ENCODE data around the gene AFF4. TPM values are rescaled to one million over a fixed set of nuclear protein-coding genes. Genes with fewer than 3 reads are reported as not detected.

AFF4 gene
- total and polyA plus RNA-seq, 12 donors: 9.7 to 158 (median 83.0) TPM

DNA sequence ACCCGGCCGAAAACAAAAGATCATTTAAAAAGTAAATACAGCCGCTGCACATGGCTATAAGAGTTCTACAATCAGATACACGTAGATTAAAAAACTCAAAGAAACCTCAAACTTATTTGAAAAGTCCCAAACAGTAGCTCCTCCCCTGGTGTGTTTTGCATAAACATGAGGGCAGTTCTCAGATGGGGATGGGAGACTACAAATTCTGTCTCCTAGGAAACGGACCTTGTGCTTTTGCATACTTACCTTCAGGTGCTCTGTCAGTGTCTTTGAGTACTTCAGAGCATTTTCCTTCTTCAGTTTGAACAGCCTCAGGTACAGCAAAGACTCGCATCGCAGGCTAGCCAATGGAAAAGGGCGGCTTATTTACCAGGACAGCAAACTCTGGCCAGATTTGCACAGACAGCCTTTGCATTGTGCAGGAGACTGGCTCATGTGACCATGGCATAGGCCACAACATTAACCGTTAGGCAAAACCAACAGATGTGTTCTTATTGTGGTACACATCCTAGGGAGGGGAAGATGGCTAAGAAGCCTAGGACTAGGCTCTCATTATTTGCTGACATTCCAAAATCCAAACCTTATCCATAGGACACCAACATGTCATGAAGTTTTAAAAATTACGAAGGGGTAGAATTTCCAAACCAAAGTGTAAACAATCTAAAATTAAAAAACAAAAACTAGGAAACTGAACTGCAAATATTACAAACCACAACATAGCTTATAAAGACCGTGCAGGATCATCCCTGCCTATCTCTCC is 77.2 kb downstream of the AFF4 start:
- Histone ChIP-seq H3K4me3 (no peak overlapping the region), H3K36me3 (replicated peaks in 1 of 2) (peaks cover 0 to 92% of the 10 kb centered on the region in 2 donors), H3K9me3 (replicated peaks in 1 of 3) (no peaks in the 10 kb centered on the region), H3K27ac (peak overlapping the region in 1 of 5 donors; percentile 4), H3K4me1 (replicated peaks in 1 of 2) (peaks cover 0 to 18% of the 10 kb centered on the region in 2 donors), H3K27me3 (no peaks in the 10 kb centered on the region)
- TF ChIP-seq, protein P1, sequence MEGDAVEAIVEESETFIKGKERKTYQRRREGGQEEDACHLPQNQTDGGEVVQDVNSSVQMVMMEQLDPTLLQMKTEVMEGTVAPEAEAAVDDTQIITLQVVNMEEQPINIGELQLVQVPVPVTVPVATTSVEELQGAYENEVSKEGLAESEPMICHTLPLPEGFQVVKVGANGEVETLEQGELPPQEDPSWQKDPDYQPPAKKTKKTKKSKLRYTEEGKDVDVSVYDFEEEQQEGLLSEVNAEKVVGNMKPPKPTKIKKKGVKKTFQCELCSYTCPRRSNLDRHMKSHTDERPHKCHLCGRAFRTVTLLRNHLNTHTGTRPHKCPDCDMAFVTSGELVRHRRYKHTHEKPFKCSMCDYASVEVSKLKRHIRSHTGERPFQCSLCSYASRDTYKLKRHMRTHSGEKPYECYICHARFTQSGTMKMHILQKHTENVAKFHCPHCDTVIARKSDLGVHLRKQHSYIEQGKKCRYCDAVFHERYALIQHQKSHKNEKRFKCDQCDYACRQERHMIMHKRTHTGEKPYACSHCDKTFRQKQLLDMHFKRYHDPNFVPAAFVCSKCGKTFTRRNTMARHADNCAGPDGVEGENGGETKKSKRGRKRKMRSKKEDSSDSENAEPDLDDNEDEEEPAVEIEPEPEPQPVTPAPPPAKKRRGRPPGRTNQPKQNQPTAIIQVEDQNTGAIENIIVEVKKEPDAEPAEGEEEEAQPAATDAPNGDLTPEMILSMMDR (IDR thresholded peaks at IDR 0.05): no peak
- TF ChIP-seq POLR2A (IDR thresholded peaks at IDR 0.05): no peak
- DNase-seq: no peak
- 91 to 93% (median 92%) methylated on average over 11 of the region's 11 CpGs for WGBS, 4 donors
- intact Hi-C loops (cut with DNase I): no loop called here

GRCh38 chr5:132884548-132884947 is 78.9 kb downstream of the AFF4 start:
- H3K27me3 ChIP-seq: no peaks in the 10 kb centered on the region
- no peak overlapping the region for H3K4me3 ChIP-seq
- 42 to 52% (median 50%) methylated on average over 2 of the region's 2 CpGs for WGBS, 4 donors
- H3K9me3 ChIP-seq (replicated peaks in 1 of 3): no peaks in the 10 kb centered on the region
- H3K4me1 ChIP-seq (replicated peaks in 1 of 2): peaks cover 0 to 13% of the 10 kb centered on the region in 2 donors
- DNase-seq: no peak
- intact Hi-C loops (cut with DNase I): no loop called here
- H3K27ac ChIP-seq: no peak overlapping the region
- peaks cover 0 to 94% of the 10 kb centered on the region in 2 donors for H3K36me3 ChIP-seq (replicated peaks in 1 of 2)
- TF ChIP-seq, protein P1 (IDR thresholded peaks at IDR 0.05): no peak
- TF ChIP-seq POLR2A (IDR thresholded peaks at IDR 0.05): no peak

DNA sequence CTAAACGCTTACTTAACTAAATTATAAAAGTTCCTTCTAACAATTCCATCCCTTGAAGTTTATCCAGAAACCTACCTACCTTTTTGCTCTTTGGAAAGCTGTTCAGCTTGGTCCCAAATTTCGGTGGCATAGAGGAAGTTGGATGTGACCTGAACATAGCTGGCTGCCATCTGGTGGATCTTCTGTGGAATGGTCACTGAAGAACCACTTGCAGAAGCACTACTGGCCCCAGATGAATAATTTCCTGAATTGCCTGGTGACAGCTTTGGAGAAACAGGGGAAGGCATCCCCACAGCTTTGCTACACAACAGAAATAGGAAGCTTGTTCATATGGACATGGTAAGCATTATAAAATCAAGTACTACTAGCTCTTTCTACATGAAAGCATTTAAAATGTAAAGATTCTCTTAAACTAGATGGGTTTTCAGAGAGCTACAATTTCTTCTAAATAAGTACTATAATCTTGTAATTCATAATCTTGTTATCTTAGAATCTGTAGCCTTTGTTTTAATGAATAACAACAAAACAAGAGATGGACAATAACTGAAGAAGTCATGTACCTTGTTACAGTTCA is 80.1 kb downstream of the AFF4 start:
- peaks cover 0 to 13% of the 10 kb centered on the region in 2 donors for H3K4me1 ChIP-seq (replicated peaks in 1 of 2)
- H3K27me3 ChIP-seq: no peaks in the 10 kb centered on the region
- intact Hi-C loops (cut with DNase I): no loop called here
- peaks cover 0 to 90% of the 10 kb centered on the region in 2 donors for H3K36me3 ChIP-seq (replicated peaks in 1 of 2)
- H3K4me3 ChIP-seq: no peak overlapping the region
- H3K9me3 ChIP-seq (replicated peaks in 1 of 3): no peaks in the 10 kb centered on the region
- peak; percentile 40 to 81 (median 69) for DNase-seq
- 24 to 33% (median 26%) methylated on average over 2 of the region's 2 CpGs for WGBS, 4 donors
- TF ChIP-seq, protein P1 (IDR thresholded peaks at IDR 0.05): peak; percentile 36 to 72 (median 64)
- no peak for TF ChIP-seq POLR2A (IDR thresholded peaks at IDR 0.05)
- peak overlapping the region in 1 of 5 donors; percentile 9 for H3K27ac ChIP-seq

DNA sequence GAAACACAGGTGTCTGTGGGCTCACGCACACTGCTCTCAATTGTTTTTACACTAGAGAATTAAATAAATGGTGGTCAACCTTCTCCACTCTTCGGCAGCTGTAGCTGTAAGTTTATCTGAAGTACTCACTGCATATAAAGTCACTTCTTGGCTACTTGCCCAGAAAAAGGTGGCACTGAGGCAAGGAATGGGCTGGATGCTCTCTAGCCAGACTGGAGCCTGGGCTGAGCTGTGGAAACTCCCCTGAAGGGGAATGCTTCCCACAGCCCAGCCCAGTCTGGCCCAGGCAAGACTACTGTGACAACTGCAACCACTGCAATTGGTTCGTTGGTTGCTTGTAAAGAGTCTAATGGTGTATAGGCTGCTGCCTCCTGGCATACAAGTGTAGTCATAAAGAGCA is 85.5 kb downstream of the AFF4 start:
- Histone ChIP-seq H3K27ac (no peak overlapping the region), H3K4me1 (replicated peaks in 1 of 2) (no peaks in the 10 kb centered on the region), H3K4me3 (no peak overlapping the region), H3K36me3 (replicated peaks in 1 of 2) (peaks cover 0 to 68% of the 10 kb centered on the region in 2 donors), H3K27me3 (no peaks in the 10 kb centered on the region), H3K9me3 (replicated peaks in 1 of 3) (no peaks in the 10 kb centered on the region)
- TF ChIP-seq POLR2A (IDR thresholded peaks at IDR 0.05): no peak
- TF ChIP-seq, protein P1 (IDR thresholded peaks at IDR 0.05): no peak
- peak in 1 of 7 donors; percentile 33 for DNase-seq
- WGBS, 4 donors: 71 to 79% (median 72%) methylated on average over 3 of the region's 3 CpGs
- intact Hi-C loops (cut with DNase I): no loop called here
